ENCODE data around the gene PRR13. TPM values are rescaled to one million over a fixed set of nuclear protein-coding genes. Genes with fewer than 3 reads are reported as not detected.

Gene PRR13
- total RNA-seq, 1 experiment from 2014 or later = 216 TPM

DNA sequence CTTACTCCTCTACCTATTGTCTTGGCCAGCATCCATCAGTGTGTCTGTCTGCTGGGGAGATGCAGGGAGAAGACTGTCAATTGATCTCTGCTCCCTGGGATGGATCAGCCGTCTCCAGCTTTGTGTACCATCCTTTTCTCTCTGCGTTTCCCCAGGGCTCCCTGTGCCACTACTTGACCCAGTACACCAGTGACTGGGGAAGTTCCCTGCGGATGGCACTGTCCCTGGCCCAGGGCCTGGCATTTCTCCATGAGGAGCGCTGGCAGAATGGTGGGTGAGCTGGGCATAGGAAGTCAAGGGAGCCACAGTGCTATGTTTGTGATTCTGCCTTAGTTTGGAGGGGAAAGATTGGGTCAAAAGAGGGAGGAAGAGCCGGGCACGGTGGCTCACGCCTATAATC is 12.8 kb upstream of the PRR13 start (continued):
- TF ChIP-seq, protein P1, sequence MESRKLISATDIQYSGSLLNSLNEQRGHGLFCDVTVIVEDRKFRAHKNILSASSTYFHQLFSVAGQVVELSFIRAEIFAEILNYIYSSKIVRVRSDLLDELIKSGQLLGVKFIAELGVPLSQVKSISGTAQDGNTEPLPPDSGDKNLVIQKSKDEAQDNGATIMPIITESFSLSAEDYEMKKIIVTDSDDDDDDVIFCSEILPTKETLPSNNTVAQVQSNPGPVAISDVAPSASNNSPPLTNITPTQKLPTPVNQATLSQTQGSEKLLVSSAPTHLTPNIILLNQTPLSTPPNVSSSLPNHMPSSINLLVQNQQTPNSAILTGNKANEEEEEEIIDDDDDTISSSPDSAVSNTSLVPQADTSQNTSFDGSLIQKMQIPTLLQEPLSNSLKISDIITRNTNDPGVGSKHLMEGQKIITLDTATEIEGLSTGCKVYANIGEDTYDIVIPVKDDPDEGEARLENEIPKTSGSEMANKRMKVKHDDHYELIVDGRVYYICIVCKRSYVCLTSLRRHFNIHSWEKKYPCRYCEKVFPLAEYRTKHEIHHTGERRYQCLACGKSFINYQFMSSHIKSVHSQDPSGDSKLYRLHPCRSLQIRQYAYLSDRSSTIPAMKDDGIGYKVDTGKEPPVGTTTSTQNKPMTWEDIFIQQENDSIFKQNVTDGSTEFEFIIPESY (IDR thresholded peaks at IDR 0.05; ENCODE audit: extremely low read depth, insufficient replicate concordance, low read length) = no peak
- TF ChIP-seq SP1 (IDR thresholded peaks at IDR 0.05; ENCODE audit: low read depth) = no peak

DNA sequence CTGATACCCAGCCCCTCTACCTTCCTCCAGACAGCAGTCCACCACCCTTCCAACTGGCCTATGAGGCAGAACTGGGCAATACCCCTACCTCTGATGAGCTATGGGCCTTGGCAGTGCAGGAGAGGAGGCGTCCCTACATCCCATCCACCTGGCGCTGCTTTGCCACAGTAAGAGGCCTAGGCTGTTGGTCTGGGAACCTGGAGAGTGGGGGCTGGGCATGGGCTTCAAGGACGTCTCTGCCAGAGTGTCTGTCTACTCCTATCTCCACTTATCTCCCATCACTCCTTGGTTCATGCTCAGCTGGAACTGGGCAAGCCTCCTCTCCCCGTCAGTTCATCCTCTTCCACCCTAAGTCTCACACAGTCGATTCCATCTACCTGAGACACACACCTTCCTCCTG is 11.4 kb upstream of the PRR13 start:
- H3K27me3 ChIP-seq (ENCODE audit: insufficient read depth, low read length) = no peaks in the 10 kb centered on the region
- ChIA-PET RAD21 (ENCODE audit: low non-redundant PET in 1 of 2, low total read pairs in 2 of 2, uncharacterized antibody in 2 of 2, unreplicated experiment in 2 of 2) (interaction anchor here in 1 of 2 experiments (0.7 kb wide), 1 partner anchor 47 kb away, joined by 4 read pairs; no protein-coding TSS in a partner anchor), POLR2A (interaction anchor here (1.4 kb wide), 1 partner anchor 11 kb away, joined by 4 read pairs; no protein-coding TSS in a partner anchor), CTCF (interaction anchor here (1.7 kb wide), 1 partner anchor 9 kb away, joined by 4 read pairs; no protein-coding TSS in a partner anchor)
- no peak overlapping the region for H3K4me3 ChIP-seq (replicated peaks in 1 of 2; ENCODE audit: low read depth in 1 of 2, low read length in 2 of 2)
- H3K36me3 ChIP-seq (ENCODE audit: control insufficient read depth in 1 of 2, insufficient read depth in 2 of 2, low read length in 2 of 2) = no peaks in the 10 kb centered on the region
- H3K4me2 ChIP-seq (ENCODE audit: low read length) = no peak overlapping the region
- intact Hi-C loops (cut with micrococcal nuclease) = no loop called here
- H2AFZ ChIP-seq (ENCODE audit: low read depth, low read length, poor library complexity, severe bottlenecking) = no peak overlapping the region
- H3K9ac ChIP-seq (ENCODE audit: low read length) = no peak overlapping the region
- no peaks in the 10 kb centered on the region for H3K79me2 ChIP-seq (ENCODE audit: insufficient read depth, low read length)
- H3K9me3 ChIP-seq (ENCODE audit: control insufficient read depth in 1 of 2, insufficient read depth in 1 of 2, low read depth in 1 of 2, low read length in 2 of 2) = no peaks in the 10 kb centered on the region
- no peak overlapping the region for H3K27ac ChIP-seq (ENCODE audit: low read depth, low read length)
- BruUV-seq (replicated peaks) = no TSS peak
- DNase-seq (ENCODE audit: low read depth, low spot score) (no peak), ATAC-seq (no peak)
- no peaks in the 10 kb centered on the region for H4K20me1 ChIP-seq (ENCODE audit: insufficient read depth)
- H3K9me2 ChIP-seq (ENCODE audit: insufficient read depth) = no peaks in the 10 kb centered on the region
- peaks cover 5 to 20% of the 10 kb centered on the region in 2 experiments for H3K4me1 ChIP-seq (ENCODE audit: control insufficient read depth in 1 of 2, insufficient read depth in 2 of 2, low read length in 2 of 2)
- TF ChIP-seq ZNF274 (IDR thresholded peaks at IDR 0.05; ENCODE audit: low read depth, low read length) (no peak), CEBPB (IDR thresholded peaks at IDR 0.05; ENCODE audit: low read depth) (no peak), SP1 (IDR thresholded peaks at IDR 0.05; ENCODE audit: low read depth) (no peak), POLR2AphosphoS5 (IDR thresholded peaks at IDR 0.05; ENCODE audit: low read depth, low read length) (no peak), FOSL1 (IDR thresholded peaks at IDR 0.05; ENCODE audit: low read depth) (no peak), YY1 (IDR thresholded peaks at IDR 0.05; ENCODE audit: extremely low read depth, insufficient replicate concordance, low read depth, low read length) (no peak), SRF (IDR thresholded peaks at IDR 0.05; ENCODE audit: low read depth) (no peak), REST (IDR thresholded peaks at IDR 0.05; ENCODE audit: low read depth) (no peak), JUND (IDR thresholded peaks at IDR 0.05) (no peak), CBX3 (IDR thresholded peaks at IDR 0.05; ENCODE audit: low read depth) (no peak), POLR2A (IDR thresholded peaks at IDR 0.05; ENCODE audit: borderline replicate concordance, extremely low read depth, insufficient read depth, insufficient read length) (no peak), EZH2phosphoT487 (IDR thresholded peaks at IDR 0.05; ENCODE audit: borderline replicate concordance) (no peak), CTCF (IDR thresholded peaks at IDR 0.05 in 2 of 3, conservative IDR thresholded peaks at IDR 0.05 in 1 of 3; ENCODE audit: borderline replicate concordance in 1 of 3, insufficient read depth in 1 of 3, low read depth in 2 of 3, low read length in 2 of 3) (no peak)
- TF ChIP-seq, protein P1 (IDR thresholded peaks at IDR 0.05; ENCODE audit: extremely low read depth, insufficient replicate concordance, low read length) = no peak
- TF ChIP-seq, protein P2, sequence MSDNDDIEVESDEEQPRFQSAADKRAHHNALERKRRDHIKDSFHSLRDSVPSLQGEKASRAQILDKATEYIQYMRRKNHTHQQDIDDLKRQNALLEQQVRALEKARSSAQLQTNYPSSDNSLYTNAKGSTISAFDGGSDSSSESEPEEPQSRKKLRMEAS (IDR thresholded peaks at IDR 0.05) = no peak

Data from HCT116 (cell line).